SKM-1 (cell line): Measurements from ENCODE around the gene PSMC3IP.
A peak's percentile ranks its signal among the peaks of the same experiment; 100 is the strongest.
"Not testable (repeated sequence)": the region's sequence is repeated elsewhere in the genome, so short reads cannot be mapped to it uniquely, and the experiment has no call there.

Experiments used
- DNase-seq: peaks from one replicate; lab custom pipeline; 2025; ENCODE audit not compliant: unreplicated experiment; lab: John Stamatoyannopoulos, UW

PSMC3IP gene

GRCh38 chr17:42562388-42563142 is 15.0 kb downstream of the PSMC3IP start:
- no peak for DNase-seq

DNA sequence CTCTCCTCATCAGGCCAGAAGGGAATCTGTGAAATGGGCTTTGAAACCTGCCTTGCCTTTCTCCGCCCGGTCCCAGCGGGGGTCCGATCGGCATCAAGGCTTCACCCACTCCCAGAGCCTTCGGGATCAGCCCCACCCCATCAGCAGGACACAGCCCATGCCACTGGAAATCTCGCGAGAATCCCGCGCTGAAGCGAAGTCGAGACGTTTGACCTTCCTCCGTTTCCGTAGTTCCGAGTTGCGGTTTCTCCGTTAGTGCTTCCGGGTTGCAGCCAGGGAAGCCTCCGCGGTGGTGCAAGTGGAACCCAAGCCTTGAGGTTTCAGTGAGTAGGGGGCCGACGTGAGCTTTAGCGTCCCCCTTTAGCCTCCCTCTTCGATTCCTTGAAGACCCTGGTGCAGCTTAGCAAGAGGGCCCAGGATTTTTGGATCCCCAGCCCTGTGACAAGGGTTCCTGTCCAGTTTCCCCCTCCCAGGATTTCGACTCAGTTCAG is 15.6 kb downstream of the PSMC3IP start, which contains the start of gene COASY:
Gene COASY (plus strand): TSS at position 252 of the 491 bp plus-strand sequence. CDS start 475 bp downstream, outside the sequence.
- DNase-seq, result peak; percentile 97

- DNase-seq, result no peak
Measured at GRCh38 chr17:42560246-42560645, 17.3 kb downstream of the PSMC3IP start.

- no peak for DNase-seq
Measured at GRCh38 chr17:42559075-42559474, 18.5 kb downstream of the PSMC3IP start.

DNA sequence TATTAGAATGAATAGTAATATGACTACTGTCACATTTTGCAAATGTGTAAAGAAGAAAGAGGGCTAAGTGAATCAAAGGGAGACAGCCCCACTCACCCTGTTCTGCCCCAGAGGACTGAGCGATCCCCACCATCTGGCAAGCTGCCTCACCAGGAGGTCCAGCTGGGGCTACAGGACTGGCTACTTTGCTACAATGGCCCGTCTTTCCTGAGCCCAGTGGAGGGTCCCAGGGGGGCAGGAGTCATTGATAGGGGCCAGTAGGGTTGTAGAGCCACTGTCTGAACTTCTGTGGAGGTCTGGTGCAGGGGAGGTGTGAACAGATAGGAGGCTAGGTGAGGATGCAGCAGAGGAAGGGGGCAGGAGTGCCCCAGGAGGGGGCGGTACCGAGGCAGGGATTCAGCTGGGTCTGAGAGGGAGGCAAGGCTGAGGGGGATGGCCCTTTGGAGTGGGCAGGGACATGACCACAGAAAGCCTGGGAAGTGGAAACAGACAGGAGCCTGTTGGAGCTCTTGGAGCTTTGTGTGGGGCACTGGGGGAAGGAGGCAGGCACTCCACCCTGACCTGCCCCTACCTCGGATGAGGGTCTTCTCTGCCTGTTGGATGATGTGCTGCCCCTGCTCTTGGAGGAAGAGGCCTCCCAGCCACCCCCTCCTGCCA is 21.4 kb downstream of the PSMC3IP start:
- DNase-seq, result not testable (repeated sequence)

- no peak for DNase-seq
Measured at GRCh38 chr17:42555122-42555622, 22.4 kb downstream of the PSMC3IP start.

- peak; percentile 64 for DNase-seq
Measured at GRCh38 chr17:42554250-42555121, 23.0 kb downstream of the PSMC3IP start.

DNA sequence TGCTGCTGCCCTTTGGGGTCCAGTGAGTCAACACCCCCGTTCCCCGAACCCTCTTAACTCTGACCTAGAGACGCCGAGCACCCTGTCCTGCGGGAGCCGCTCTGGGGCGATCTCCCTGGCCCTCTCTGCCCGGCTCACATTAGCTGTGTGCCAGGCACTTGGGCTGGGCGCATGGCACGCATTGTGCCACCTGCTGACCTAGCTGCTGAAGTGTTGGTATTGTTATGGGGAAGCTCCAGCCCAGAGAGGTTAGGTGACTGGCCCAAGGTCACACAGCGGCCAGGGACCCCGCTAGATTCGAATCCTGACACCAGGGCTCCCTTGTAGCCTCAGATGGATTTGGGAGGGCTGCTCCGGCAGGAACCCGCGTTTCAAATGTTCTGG is 23.7 kb downstream of the PSMC3IP start:
- DNase-seq, result no peak

DNA sequence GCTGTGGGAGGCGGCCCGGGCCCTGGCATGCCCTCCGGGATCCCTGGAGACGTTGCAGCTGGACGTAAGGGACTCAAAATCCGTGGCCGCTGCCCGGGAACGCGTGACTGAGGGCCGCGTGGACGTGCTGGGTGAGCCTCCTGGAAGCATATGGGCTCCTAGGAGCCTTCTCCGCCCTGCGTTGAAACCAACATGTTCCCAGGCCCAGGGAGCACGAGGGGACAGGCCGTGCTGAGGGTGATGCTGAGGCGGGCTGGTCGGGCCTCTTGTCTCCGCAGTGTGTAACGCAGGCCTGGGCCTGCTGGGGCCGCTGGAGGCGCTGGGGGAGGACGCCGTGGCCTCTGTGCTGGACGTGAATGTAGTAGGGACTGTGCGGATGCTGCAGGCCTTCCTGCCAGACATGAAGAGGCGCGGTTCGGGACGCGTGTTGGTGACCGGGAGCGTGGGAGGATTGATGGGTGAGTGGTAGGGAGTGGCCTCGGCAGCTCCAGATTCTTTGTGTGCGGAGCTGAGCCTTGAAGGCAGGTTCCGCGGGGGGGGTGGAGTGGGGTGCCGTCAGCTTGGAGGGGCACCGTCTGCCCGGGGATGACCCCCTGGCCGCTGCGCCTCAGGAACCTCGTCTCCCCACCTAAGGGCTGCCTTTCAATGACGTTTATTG is 24.2 kb downstream of the PSMC3IP start:
- DNase-seq, result no peak

- not testable (repeated sequence) for DNase-seq
Measured at GRCh38 chr17:42552736-42553135, 24.8 kb downstream of the PSMC3IP start, which contains the start of gene HSD17B1. Gene HSD17B1 (plus strand): TSS chr17:42552923. CDS start chr17:42552934, 11 bp downstream.

DNA sequence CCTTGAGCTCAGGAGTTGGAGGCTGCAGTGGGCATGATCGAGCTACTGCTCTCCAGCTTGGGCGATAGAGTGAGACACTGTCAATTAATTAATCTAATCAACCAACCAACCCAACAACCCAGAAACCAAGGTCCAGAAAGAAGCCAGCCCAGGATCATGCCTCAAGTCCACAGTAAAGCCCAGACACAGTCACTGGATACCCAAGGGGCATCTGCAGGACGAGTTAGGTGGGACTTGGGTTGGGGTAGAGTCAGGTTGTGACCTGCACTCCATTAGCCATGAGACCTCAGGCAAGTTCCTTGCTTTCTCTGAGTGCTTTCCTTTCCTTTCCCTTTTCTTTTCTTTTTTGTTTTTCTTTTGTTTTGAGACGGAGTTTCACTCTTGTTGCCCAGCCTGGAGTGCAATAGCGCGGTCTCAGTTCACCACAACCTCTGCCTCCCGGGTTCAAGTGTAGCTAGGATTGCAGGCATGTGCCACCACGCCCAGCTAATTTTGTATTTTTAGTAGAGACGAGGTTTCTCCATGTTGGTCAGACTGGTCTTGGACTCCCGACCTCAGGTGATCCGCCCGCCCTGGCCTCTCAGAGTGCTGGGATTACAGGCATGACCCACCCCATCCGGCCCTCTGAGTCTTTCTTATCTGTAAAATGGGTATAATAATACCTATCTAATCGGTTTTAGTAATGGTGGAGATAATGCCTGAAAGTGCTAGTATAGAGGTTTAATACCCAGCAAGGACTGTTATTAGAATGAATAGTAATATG is 28.4 kb downstream of the PSMC3IP start:
- DNase-seq, result no peak

DNA sequence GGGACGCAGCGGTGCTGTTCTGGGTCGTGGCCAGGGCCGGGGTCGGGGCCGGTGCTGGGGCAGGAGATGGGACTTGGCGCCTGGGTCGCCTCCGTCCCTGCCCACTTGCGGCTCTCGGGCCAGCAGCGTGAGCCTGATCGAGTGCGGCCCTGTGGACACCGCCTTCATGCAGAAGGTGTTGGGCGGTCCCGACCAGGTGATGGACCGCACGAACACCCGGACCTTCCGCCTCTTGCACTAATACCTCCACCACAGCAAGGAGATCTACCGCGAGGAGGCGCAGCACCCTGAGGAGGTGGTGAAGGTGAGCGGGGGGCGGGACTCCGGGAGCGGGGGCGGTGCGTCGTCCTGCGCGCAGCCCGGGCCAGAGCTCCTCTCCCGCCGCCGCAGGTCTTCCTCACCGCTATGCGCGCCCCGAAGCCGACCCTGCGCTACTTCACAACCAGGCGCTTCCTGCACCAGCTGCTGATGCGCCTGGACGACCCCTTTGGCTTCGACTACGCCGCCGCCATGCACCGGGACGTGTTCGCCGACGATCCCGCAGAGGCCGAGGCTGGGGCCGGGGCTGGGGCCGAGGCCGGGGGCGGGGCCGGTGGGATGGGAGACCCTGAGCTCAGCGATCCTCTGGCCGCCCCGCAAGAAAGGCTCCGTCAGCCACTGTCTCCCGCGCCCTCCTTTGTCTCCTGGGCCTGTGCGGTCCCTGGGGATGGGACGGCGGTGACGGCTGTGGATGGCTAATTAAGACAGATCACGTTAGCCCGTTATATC is 29.3 kb downstream of the PSMC3IP start:
- DNase-seq, result no peak

GRCh38 chr17:42547698-42548069 is 29.8 kb downstream of the PSMC3IP start:
- no peak for DNase-seq

DNA sequence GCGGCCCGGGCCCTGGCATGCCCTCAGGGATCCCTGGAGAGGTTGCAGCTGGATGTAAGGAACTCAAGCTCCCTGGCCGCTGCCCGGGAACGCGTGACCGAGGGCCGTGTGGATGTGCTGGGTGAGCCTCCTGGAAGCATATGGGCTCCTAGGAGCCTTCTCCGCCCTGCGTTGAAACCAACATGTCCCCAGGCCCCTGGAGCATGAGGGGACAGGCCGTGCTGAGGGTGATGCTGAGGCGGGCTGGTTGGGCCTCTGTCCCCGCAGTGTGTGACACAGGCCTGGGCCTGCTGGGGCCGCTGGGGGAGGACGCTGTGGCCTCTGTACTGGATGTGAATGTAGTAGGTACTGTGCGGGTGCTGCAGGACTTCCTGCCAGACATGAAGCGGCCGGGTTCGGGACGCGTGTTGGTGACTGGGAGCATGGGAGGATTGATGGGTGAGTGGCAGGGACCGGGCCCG is 30.5 kb downstream of the PSMC3IP start:
- no peak for DNase-seq

DNA sequence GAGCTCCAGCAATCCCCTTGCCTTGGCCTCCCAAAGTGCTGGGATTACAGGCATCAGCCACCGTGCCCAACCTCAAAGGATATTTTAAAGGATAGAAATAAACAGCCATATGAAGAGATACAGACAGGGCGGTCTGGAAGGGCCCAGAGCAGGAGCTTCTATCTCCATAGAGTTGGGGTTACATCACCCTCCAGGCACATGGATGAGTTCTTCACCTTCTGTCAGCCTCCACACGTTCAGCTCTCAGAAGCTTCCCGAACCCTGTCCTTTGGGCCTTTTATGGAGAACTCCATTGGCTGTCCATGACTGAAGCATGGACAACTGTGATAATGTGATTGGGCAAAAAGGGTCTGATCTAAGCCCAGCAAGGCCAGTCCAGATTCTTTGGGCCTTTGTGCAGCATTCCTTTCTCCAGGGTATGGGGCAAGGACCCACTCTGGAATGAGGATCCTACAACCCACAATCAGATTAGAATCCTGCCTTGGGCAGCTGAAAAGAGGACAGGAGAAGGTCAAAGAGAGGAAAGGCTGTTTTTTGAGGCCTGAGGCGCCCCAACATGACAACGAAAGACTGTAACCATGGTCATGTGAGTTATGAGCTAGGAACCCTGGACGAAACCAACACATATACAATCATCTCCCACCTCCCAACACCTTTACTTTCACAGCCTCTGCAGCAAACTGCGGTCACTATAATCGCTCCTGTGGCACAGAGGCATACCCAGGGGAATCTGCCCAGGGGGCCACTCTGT is 31.6 kb downstream of the PSMC3IP start:
- not testable (repeated sequence) for DNase-seq

GRCh38 chr17:42544874-42545283 is 32.6 kb downstream of the PSMC3IP start:
- DNase-seq, result no peak

DNA sequence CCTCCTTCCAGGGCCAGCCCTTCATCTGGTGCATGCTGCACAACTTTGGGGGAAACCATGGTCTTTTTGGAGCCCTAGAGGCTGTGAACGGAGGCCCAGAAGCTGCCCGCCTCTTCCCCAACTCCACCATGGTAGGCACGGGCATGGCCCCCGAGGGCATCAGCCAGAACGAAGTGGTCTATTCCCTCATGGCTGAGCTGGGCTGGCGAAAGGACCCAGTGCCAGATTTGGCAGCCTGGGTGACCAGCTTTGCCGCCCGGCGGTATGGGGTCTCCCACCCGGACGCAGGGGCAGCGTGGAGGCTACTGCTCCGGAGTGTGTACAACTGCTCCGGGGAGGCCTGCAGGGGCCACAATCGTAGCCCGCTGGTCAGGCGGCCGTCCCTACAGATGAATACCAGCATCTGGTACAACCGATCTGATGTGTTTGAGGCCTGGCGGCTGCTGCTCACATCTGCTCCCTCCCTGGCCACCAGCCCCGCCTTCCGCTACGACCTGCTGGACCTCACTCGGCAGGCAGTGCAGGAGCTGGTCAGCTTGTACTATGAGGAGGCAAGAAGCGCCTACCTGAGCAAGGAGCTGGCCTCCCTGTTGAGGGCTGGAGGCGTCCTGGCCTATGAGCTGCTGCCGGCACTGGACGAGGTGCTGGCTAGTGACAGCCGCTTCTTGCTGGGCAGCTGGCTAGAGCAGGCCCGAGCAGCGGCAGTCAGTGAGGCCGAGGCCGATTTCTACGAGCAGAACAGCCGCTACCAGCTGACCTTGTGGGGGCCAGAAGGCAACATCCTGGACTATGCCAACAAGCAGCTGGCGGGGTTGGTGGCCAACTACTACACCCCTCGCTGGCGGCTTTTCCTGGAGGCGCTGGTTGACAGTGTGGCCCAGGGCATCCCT is 34.1 kb downstream of the PSMC3IP start:
- DNase-seq, result no peak
